ENCODE data around the gene ITGAL. TPM values are rescaled to one million over a fixed set of nuclear protein-coding genes. Genes with fewer than 3 reads are reported as not detected.

ITGAL gene
- total RNA-seq, 1 experiment from 2014 or later = not detected

- Histone ChIP-seq H4K91ac (ENCODE audit: insufficient read length, low read depth, low read length) (no peak overlapping the region), H3K4ac (ENCODE audit: low read depth, low read length) (no peak overlapping the region), H3K14ac (ENCODE audit: insufficient read depth, low read length) (peak overlapping the region; percentile 87), H4K5ac (ENCODE audit: insufficient read length, low read depth, low read length) (peak overlapping the region; percentile 27), H3K18ac (ENCODE audit: insufficient read length, low read depth, low read length) (peak overlapping the region; percentile 64), H3K56ac (ENCODE audit: insufficient read length, low read depth, low read length) (no peak overlapping the region), H3K23ac (ENCODE audit: insufficient read length, low read depth, low read length) (no peak overlapping the region), H3K79me2 (ENCODE audit: insufficient read depth, low read length) (peaks cover 4% of the 10 kb centered on the region; the same call in 1 of the 2 replicates), H3K4me1 (ENCODE audit: insufficient read depth, low read length) (no peaks in the 10 kb centered on the region), H3K79me1 (ENCODE audit: insufficient read depth, low read depth, low read length, poor library complexity, severe bottlenecking) (peaks cover 8% of the 10 kb centered on the region), H2BK15ac (ENCODE audit: low read depth, low read length) (no peak overlapping the region), H2BK5ac (ENCODE audit: insufficient read length, low read length) (no peak overlapping the region), H4K20me1 (ENCODE audit: control insufficient read depth, insufficient read depth, insufficient read length) (no peaks in the 10 kb centered on the region), H3K23me2 (ENCODE audit: insufficient read length, low read depth, low read length, poor library complexity, severe bottlenecking) (peaks cover 9% of the 10 kb centered on the region), H3K9me3 (ENCODE audit: control insufficient read depth, low read depth, low read length) (no peaks in the 10 kb centered on the region), H2BK12ac (ENCODE audit: insufficient read length, low read depth, low read length) (no peak overlapping the region), H3K27ac (ENCODE audit: insufficient read length, low read depth, low read length) (no peak overlapping the region), H3T11ph (ENCODE audit: low read length) (no peak overlapping the region), H2BK120ac (ENCODE audit: low read depth, low read length, poor library complexity, severe bottlenecking) (no peak overlapping the region), H3K4me2 (ENCODE audit: insufficient read depth, insufficient read length, low read length) (peak overlapping the region; percentile 25), H2AK5ac (ENCODE audit: insufficient read length, low read length) (no peak overlapping the region), H4K8ac (replicated peaks; ENCODE audit: insufficient read length, low read depth, low read length) (no peak overlapping the region), H3K27me3 (ENCODE audit: insufficient read depth, low read length) (no peaks in the 10 kb centered on the region), H2AFZ (ENCODE audit: low read length) (peak overlapping the region; percentile 78), H3K9ac (ENCODE audit: extremely low read depth, insufficient read length, low read length) (no peak overlapping the region), H2BK20ac (ENCODE audit: low read depth, low read length, poor library complexity, severe bottlenecking) (no peak overlapping the region)
- Mint-ChIP-seq H3K9me3 (no peaks in the 10 kb centered on the region; a peak in 2 of 5 replicates), H3K36me3 (ENCODE audit: insufficient read depth in 1 of 3, low read depth in 3 of 3) (peaks cover 16 to 24% (median 19%) of the 10 kb centered on the region in 3 experiments), H3K27me3 (ENCODE audit: low read depth) (peaks cover 28% of the 10 kb centered on the region), H3K4me1 (peaks cover 4 to 12% of the 10 kb centered on the region in 2 experiments; a peak in 3 of 4 replicates), H3K4me3 (no peak overlapping the region), H3K27ac (no peak overlapping the region)
- WGBS (ENCODE audit: extremely low coverage, insufficient read length, low lambda C conversion rate) = no CpG with 5 or more reads among the region's 19 CpGs
- peak; percentile 52; the same call in 2 of the 3 replicates for TF ChIP-seq CTCF (conservative IDR thresholded peaks at IDR 0.05)
- DNase-seq = no peak
These were observed 42.0 kb upstream of the ITGAL start for GRCh38 chr16:30430428-30430970.

Measured in H9 (cell line).